GM12873 (cell line): ENCODE data around the gene ZNRD2.
A peak's percentile ranks its signal among the peaks of the same experiment; 100 is the strongest.

ENCODE experiments used
- TF ChIP-seq, protein P1 (sequence below): IDR thresholded peaks from 2 replicates; pipeline ENCODE4 v1.5.1; 2012; ENCODE audit warnings: low read depth, mild to moderate bottlenecking, moderate library complexity, low read length, control low read depth; ENCODE audit not compliant: insufficient read depth; ENCODE audit errors: missing control alignments

ZNRD2 gene

DNA sequence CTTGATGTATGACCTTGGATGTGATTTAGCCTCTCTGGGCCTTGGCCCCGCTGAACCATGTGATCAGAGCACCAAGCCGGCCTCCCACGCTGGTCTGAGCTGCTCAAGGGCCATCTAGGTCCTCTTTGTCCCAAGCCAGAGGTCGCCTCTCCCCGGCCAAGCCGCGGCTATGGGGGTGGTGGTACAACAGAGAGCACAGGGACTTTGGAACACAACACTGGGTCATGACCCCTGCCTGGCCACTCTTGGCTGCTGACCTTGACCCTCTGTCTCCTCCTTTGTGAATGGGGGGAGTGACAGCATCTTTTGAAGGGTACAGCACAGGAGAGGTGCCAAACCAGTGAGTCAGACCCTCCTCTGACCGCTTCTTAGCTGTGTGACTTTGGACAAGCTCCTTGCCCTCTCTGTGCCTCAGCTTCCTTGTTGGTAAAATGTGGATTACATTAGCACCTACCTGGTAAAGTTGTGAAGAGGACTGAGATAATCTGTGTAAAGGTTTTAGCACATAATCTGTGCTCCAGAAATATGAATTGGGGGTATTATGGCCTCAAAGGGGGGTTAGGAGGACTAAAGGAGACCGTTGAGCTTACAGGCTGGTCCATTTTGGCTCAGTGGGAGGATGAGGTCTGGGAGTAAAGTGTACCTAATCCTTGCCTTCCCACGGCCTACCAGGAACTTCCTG, 40.7 kb upstream of the ZNRD2 start:
- TF ChIP-seq, protein P1, sequence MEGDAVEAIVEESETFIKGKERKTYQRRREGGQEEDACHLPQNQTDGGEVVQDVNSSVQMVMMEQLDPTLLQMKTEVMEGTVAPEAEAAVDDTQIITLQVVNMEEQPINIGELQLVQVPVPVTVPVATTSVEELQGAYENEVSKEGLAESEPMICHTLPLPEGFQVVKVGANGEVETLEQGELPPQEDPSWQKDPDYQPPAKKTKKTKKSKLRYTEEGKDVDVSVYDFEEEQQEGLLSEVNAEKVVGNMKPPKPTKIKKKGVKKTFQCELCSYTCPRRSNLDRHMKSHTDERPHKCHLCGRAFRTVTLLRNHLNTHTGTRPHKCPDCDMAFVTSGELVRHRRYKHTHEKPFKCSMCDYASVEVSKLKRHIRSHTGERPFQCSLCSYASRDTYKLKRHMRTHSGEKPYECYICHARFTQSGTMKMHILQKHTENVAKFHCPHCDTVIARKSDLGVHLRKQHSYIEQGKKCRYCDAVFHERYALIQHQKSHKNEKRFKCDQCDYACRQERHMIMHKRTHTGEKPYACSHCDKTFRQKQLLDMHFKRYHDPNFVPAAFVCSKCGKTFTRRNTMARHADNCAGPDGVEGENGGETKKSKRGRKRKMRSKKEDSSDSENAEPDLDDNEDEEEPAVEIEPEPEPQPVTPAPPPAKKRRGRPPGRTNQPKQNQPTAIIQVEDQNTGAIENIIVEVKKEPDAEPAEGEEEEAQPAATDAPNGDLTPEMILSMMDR = no peak

- TF ChIP-seq, protein P1 = peak; percentile 56
These were observed 40.1 kb upstream of the ZNRD2 start for GRCh38 chr11:65530157-65530496.

DNA sequence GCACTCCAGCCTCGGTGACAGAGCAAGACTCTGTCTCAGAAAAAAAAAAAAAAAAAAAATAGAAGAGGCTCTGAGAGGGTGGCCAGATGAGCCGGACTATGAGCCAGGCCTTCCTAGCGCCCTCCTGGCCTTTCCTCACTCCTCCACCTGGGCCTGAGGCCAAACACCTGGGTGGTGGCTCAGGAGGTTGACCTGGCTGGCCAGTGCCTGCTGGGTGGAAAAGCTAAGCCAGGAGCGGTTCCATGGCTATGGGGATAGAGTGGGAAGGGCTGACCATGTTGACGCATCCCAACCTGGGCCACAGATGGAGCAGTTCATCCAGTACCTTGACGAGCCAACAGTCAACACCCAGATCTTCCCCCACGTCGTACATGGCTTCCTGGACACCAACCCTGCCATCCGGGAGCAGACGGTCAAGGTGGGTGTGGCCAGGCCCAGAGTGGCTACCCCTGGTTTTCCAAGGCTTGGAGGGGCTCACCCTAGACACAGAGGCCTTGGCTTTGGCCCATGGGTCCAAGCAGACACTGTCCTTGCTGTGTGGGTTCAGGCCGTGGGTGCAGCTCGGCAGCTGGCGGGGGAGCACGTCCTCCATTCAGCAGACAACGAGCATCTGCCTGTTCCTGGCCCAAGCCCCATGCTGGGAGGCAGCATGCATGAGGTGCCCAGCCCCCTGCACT, 37.8 kb upstream of the ZNRD2 start:
- TF ChIP-seq, protein P1 = no peak

GRCh38 chr11:65535102-65535501, 35.2 kb upstream of the ZNRD2 start:
- TF ChIP-seq, protein P1 = no peak

- TF ChIP-seq, protein P1 = no peak
These were observed 33.6 kb upstream of the ZNRD2 start for GRCh38 chr11:65536412-65537295.

DNA sequence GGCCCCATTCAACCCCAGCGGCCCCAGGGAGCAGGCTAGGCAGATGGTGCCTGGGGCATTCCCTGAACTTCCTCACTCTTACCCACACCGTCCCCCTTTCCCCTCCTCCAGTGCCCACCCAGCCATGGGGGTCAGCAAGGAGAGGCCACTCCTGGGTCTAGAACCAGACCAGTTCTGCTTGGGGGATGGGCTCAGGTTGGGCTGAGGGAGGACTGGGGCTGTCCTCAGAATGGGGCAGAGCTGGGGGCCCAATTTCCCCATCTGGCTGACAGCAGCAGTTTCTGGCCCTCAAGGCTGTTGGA, 33.0 kb upstream of the ZNRD2 start:
- TF ChIP-seq, protein P1 = no peak

- TF ChIP-seq, protein P1 = no peak
These were observed 32.6 kb upstream of the ZNRD2 start for GRCh38 chr11:65537620-65538231.
